SK-N-MC (cell line): ENCODE results near the gene RAP1GAP.

ENCODE experiments used
- DNase-seq: peaks from one replicate; pipeline ENCODE4 v3.0.0-alpha.2; 2011; ENCODE audit warnings: low read depth, low spot score
- H3K27ac ChIP-seq: fragments of 200-600 bp; sonication (generic); 2 replicates; pipeline ENCODE4 v1.5.1; 2016; ENCODE audit warnings: mixed run types
- H3K36me3 ChIP-seq: fragments of 200-600 bp; sonication (generic); 2 replicates; pipeline ENCODE4 v1.6.1; 2017; ENCODE audit warnings: antibody characterized with exemption, low read length, mixed read lengths; ENCODE audit not compliant: insufficient read depth
- H3K4me3 ChIP-seq: fragments of 200-600 bp; sonication (generic); 2 replicates; pipeline ENCODE4 v1.5.1; 2016
- H3K9ac ChIP-seq: fragments of 200-600 bp; sonication (generic); 2 replicates; pipeline ENCODE4 v1.8.0; 2017; ENCODE audit warnings: mixed run types, mixed read lengths; ENCODE audit not compliant: insufficient read length
- H3K9me3 ChIP-seq: fragments of 200-600 bp; sonication (generic); 2 replicates; pipeline ENCODE4 v1.6.1; 2017; ENCODE audit warnings: low read depth, mild to moderate bottlenecking, antibody characterized with exemption, low read length, moderate library complexity, mixed read lengths
- EZH2 ChIP-seq: fragments of 200-600 bp; sonication (generic); IDR thresholded peaks from one replicate; pipeline ENCODE4 v1.6.1; 2017; ENCODE audit warnings: antibody characterized with exemption
- FOXP2 ChIP-seq: optimal IDR thresholded peaks from 2 replicates; pipeline ENCODE3; 2011; ENCODE audit warnings: mild to moderate bottlenecking, moderate library complexity; ENCODE audit not compliant: insufficient read depth; ENCODE audit errors: extremely low read length, control extremely low read depth
- POLR2AphosphoS5 ChIP-seq: IDR thresholded peaks from 2 replicates; pipeline ENCODE4 v1.6.1; 2012; ENCODE audit warnings: mild to moderate bottlenecking, low read depth, low read length, borderline replicate concordance

RAP1GAP gene

DNA sequence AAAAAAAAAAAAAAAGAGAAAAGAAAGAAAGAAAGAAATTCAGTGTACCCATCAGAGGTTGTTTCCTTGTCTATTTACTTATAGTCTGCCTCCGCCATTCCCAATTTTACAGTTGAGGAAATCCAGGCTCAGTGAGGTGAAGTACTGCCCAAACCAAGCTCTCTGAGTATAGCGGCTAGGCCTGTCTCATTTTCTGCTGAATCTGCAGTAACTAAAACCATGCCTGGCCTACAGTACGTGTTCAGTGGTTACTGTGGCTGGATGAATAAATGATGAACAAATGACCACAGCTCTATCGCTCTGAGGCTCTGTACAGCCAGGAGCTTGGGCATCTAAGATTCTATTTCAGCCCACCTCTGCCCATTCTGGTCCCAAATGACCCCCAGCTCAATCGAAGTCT, 24.3 kb downstream of the RAP1GAP start:
- no peak overlapping the region for H3K4me3 ChIP-seq
- H3K9me3 ChIP-seq: no peaks in the 10 kb centered on the region
- TF ChIP-seq POLR2AphosphoS5 (no peak), FOXP2 (no peak), EZH2 (no peak)

DNA sequence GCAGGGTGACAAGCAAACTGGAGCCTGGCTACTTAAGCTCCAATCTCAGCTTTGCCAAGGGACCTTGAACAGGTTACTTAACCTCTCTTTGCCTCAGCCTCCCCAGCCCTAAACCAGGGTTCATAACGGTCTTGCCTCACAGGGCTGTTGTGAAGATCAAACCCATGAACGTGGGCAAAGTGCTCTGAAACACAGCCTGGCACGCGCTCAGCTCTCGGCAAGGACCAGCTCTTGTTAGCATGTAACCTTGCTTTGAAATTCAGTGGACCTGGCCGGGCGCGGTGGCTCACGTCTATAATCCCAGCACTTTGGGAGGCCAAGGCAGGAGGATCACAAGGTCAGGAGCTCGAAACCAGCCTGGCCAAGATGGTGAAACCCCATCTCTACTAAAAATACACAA, 24.8 kb downstream of the RAP1GAP start:
- no peaks in the 10 kb centered on the region for H3K36me3 ChIP-seq
- no peak for DNase-seq
- no peaks in the 10 kb centered on the region for H3K9me3 ChIP-seq
- TF ChIP-seq POLR2AphosphoS5 (no peak), FOXP2 (no peak), EZH2 (no peak)
- no peak overlapping the region for H3K4me3 ChIP-seq
- no peak overlapping the region for H3K27ac ChIP-seq
- no peak overlapping the region for H3K9ac ChIP-seq

More for the DNA sequence above, 24.3 kb downstream of the RAP1GAP start:
- Histone ChIP-seq H3K9ac (no peak overlapping the region), H3K27ac (no peak overlapping the region), H3K36me3 (no peaks in the 10 kb centered on the region)
- DNase-seq: no peak

DNA sequence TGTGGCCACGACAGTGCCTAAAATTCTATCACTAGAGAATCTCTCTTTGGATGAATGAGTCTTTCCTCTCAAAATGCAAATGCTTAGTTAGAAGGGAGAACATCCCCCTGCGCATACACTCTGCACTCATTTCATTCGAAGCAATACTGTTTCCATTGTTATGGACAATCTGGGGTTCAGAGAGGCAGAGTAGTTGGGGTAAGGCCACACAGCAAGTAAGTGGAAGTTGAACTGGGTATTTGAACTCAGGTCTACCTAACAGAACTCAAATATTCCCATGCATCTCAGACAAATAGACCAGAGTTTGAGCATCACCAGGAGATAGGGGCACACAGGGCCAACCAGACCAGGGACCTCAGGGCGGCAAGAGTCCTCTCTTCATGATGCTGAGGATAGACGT, 25.5 kb downstream of the RAP1GAP start:
- no peak overlapping the region for H3K4me3 ChIP-seq
- H3K36me3 ChIP-seq: no peaks in the 10 kb centered on the region
- DNase-seq: no peak
- TF ChIP-seq EZH2: no peak
- TF ChIP-seq FOXP2: no peak
- TF ChIP-seq POLR2AphosphoS5: no peak
- no peaks in the 10 kb centered on the region for H3K9me3 ChIP-seq
- no peak overlapping the region for H3K9ac ChIP-seq
- H3K27ac ChIP-seq: no peak overlapping the region

DNA sequence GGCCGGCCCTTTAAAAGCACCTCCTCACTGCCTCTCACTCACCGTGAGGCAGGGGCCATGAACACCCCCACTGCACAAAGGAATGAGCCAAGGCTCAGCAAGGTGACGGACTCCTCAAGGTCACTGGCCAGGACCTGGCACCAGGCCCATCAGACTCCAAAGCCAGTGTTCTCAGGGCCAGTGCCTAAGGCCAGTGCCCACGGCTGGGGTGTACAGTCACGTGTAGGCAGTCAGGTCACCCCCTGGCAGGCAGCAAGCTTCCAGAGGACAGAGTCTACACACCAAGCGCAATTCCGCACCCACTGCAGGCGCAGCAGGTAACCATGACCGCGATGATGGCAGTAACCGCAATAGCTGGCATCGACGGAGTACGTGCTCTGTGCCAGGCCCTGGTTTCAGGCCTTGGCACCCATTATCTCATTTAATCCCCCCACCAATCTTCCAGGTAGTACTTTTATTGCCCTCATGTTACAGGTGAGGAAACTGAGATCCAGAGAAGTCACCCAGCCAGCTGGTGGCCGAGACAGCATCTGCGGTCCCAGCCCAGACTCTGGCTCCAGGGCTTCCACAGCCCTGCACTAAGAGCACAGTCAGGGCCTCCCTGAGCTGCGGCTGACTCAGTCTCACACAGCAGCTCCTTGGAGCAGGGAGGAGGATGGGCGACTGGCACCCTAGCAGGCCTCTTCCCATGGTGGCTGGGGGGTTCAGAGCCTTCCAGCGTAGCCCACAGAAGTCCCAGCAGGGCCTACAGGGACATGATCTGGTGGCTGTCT, 27.0 kb downstream of the RAP1GAP start:
- Histone ChIP-seq H3K4me3 (no peak overlapping the region), H3K36me3 (no peaks in the 10 kb centered on the region), H3K9me3 (no peaks in the 10 kb centered on the region), H3K9ac (no peak overlapping the region), H3K27ac (no peak overlapping the region)
- no peak for TF ChIP-seq POLR2AphosphoS5
- no peak for TF ChIP-seq FOXP2
- TF ChIP-seq EZH2: no peak
- DNase-seq: no peak

DNA sequence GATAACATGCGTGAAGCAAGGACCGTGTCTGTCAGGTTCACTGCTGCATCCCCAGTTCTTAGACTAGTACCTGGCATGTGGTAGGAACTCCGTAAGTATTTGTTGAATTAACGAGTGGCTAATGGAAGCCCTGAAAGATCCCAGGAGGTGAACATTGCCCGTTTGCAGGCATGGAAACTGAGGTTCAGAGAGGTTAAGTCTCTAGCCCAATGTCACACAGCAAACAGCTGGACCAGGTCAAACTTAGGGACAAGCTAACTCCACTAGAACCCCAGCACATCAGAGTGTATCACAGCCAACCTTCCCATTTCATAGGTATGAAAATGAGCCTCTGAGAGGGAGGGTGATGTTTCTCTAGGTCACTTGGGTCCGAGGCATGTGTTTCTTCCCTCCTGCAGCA, 27.6 kb downstream of the RAP1GAP start:
- TF ChIP-seq EZH2 (no peak), POLR2AphosphoS5 (no peak), FOXP2 (no peak)
- H3K4me3 ChIP-seq: no peak overlapping the region
- DNase-seq: no peak
- no peak overlapping the region for H3K9ac ChIP-seq
- H3K9me3 ChIP-seq: no peaks in the 10 kb centered on the region
- H3K36me3 ChIP-seq: no peaks in the 10 kb centered on the region
- H3K27ac ChIP-seq: no peak overlapping the region

DNA sequence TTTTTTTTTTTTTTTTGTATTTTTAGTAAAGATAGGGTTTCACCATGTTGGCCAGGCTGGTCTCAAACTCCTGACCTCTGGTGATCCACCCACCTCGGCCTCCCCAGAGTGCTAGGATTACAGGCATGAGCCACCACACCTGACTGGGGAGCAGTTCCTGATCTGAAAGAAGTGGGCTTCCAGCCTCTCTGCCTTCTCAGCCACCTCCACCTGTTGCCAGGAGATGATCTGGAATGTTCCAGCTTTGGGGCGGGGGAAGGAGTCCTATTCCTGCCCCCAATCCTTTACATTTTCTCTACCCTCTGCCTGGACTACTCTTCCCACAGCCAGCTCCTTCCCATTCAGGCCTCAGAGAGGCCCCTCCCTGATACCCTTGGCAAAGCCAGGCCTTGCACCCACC, 28.1 kb downstream of the RAP1GAP start:
- no peak overlapping the region for H3K27ac ChIP-seq
- no peak for DNase-seq
- H3K36me3 ChIP-seq: no peaks in the 10 kb centered on the region
- no peak overlapping the region for H3K4me3 ChIP-seq
- no peak for TF ChIP-seq POLR2AphosphoS5
- TF ChIP-seq FOXP2: no peak
- TF ChIP-seq EZH2: no peak
- no peaks in the 10 kb centered on the region for H3K9me3 ChIP-seq
- H3K9ac ChIP-seq: no peak overlapping the region

DNA sequence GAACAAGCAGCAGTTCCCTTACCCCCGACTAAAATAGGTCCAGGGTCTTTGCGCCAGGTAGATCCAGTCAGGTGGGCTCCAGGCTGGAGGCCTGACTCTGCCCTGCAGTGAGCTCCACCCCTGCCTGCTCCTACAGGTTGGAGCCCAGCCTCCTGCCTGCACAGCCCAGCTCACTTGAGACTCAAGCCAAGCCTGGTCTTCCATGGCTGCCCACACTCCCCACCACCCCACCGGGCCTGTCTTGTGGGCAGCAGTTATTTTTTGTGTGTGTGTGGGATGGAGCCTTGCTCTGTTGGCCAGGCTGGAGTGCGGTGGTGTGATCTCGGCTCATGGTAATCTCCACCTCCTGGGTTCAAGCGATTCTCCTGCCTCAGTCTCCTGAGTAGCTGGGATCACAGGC, 28.5 kb downstream of the RAP1GAP start:
- no peak overlapping the region for H3K27ac ChIP-seq
- no peak for TF ChIP-seq POLR2AphosphoS5
- no peak for TF ChIP-seq EZH2
- no peak for TF ChIP-seq FOXP2
- no peak for DNase-seq

DNA sequence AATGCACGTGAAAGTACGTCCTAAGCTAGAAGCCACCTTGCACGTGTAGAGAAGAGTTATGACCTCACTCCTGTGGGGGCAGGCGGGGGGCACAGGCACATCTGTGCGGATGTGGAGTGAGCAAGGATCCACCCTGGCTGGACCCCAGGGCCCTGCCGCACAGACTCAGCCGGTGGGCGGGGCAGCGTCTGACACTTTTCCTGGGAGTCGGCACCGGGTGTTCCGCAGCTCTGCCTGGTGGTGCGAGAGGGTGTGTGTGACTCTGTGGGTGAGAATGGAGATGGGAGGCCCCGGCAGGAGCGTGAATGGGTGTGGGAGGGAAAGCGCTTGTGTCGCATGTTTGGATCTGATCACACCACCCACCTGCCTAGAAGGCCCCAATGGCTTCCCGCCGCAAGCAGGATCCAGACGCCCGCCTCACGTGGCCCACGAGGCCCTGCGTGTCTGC, 29.5 kb downstream of the RAP1GAP start:
- no peak for TF ChIP-seq FOXP2
- TF ChIP-seq EZH2: no peak
- TF ChIP-seq POLR2AphosphoS5: no peak
- H3K27ac ChIP-seq: no peak overlapping the region
- H3K36me3 ChIP-seq: no peaks in the 10 kb centered on the region
- no peaks in the 10 kb centered on the region for H3K9me3 ChIP-seq
- no peak overlapping the region for H3K9ac ChIP-seq
- DNase-seq: no peak
- H3K4me3 ChIP-seq: no peak overlapping the region

More for the DNA sequence above, 28.5 kb downstream of the RAP1GAP start:
- Histone ChIP-seq H3K9me3 (no peaks in the 10 kb centered on the region), H3K36me3 (no peaks in the 10 kb centered on the region), H3K4me3 (no peak overlapping the region), H3K9ac (no peak overlapping the region)
